Measurements from ENCODE around the gene AGAP1.
"Not testable (repeated sequence)": the region's sequence is repeated elsewhere in the genome, so short reads cannot be mapped to it uniquely, and the experiment has no call there.

Gene AGAP1

DNA sequence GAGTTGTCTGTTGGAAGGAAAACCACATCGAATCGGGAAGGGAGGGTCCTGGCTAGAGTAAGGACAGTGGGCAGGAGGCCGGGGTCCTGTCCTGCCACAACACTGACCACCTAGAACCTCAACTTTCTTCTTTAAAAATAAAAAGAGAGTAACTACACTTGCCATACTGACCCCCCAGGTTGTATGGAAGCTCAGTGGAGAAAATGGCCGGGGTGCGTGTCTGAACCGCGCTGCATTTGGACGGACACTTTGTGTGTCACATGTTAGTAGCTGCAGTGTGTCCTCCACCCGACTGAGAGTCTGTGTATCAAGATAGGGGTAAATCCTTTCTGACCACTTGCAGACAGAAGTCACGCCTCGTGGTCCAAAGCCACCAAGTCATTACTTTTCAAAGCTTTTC lies 587.3 kb downstream of the AGAP1 start:
- Mint-ChIP-seq H3K27ac (no peak overlapping the region), H3K4me1 (no peaks in the 10 kb centered on the region), H3K9me3 (no peaks in the 10 kb centered on the region), H3K4me3 (no peak overlapping the region), H3K27me3 (peaks cover 16% of the 10 kb centered on the region)
- no peak for DNase-seq
- ATAC-seq: no peak

DNA sequence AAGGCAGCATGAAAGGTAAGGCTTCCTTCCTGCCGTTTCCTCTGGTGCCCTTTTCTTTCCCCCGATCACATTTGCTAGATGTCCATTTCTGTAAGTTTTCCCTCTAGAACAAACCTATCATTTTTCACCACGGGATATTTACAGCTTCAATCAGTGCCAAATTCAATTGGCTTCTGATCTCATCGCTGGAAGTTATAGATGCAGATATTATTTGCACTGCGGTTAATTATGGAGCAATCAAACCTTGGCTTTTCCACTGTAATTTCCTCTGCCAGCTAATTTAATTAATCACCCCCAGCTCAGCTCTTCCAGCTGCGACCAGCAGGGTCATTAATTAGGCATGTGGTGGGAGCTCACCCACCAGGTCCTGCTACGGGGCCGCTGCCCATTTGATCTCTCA lies 588.2 kb downstream of the AGAP1 start:
- Mint-ChIP-seq H3K27me3 (peaks cover 16% of the 10 kb centered on the region), H3K4me3 (no peak overlapping the region), H3K4me1 (no peaks in the 10 kb centered on the region), H3K9me3 (no peaks in the 10 kb centered on the region), H3K27ac (no peak overlapping the region)
- ATAC-seq (no peak), DNase-seq (no peak)

DNA sequence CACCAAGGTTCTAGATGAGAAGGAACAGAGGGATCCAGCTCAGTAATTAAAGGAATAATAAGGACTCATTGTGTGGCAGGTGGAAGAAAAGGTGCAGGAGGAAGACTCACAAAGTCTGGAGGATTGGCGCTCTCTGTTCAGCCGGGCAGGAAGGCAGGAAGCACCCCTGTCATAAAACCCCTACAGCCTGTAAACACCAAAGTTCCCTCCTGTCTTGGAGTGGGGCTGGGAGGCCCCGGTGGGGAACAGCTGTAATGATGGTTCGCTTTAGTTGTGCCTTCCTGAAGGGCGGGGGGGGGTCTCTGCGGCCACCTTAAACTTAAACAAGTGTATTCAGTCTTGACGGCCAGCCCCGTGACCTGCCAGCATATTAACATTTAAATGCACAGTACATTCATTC lies 590.1 kb downstream of the AGAP1 start:
- peak overlapping the region in 1 of 2 donors; percentile 27 for H3K27ac Mint-ChIP-seq
- H3K4me3 Mint-ChIP-seq: no peak overlapping the region
- ATAC-seq (no peak), DNase-seq (no peak)
- H3K9me3 Mint-ChIP-seq: no peaks in the 10 kb centered on the region
- no peaks in the 10 kb centered on the region for H3K4me1 Mint-ChIP-seq
- peaks cover 16% of the 10 kb centered on the region for H3K27me3 Mint-ChIP-seq

DNA sequence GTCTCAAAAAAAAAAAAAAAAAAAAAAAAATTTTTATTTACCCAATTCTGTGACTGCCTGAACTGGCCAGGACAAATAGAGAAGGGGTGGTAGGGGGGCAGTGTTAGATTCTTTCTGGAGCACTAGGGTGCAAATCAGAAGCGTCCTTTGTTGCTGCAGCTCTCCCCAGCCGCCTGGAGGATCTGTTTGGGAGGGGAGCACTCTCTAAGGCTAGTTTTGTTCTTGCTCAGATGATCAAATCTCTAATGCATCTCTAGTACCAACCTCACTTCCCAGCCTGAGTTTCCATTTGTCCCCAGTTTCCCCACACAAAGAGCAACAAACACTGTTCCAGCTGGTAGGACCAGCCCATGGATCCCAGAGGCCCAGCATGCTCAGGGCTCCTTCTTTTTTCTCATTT lies 591.4 kb downstream of the AGAP1 start:
- no peaks in the 10 kb centered on the region for H3K4me1 Mint-ChIP-seq
- ATAC-seq (no peak), DNase-seq (no peak)
- no peak overlapping the region for H3K4me3 Mint-ChIP-seq
- no peaks in the 10 kb centered on the region for H3K9me3 Mint-ChIP-seq
- no peak overlapping the region for H3K27ac Mint-ChIP-seq
- peaks cover 11% of the 10 kb centered on the region for H3K27me3 Mint-ChIP-seq

DNA sequence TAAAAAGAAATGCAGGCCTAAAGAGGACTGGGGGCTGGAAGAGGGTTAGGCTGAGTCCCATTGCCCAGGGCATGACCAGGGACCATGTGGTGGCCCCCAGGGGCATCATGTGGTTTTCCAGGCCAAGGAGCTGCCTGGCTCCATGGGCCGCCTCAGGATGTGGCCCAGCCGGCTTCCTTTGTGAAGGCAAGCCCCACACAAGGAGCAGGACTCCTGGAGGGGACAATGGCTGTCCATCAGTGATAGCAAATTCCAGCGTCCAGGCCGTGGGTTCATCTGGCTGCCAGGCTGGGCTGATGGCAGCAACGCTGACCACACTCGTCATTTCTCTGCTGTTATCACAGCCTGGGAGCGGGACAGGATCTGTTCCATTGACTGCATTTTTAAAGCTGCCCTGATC lies 591.8 kb downstream of the AGAP1 start:
- Mint-ChIP-seq H3K4me1 (no peaks in the 10 kb centered on the region), H3K9me3 (no peaks in the 10 kb centered on the region), H3K4me3 (no peak overlapping the region), H3K27ac (no peak overlapping the region), H3K27me3 (peaks cover 11% of the 10 kb centered on the region)
- ATAC-seq (no peak), DNase-seq (no peak)

DNA sequence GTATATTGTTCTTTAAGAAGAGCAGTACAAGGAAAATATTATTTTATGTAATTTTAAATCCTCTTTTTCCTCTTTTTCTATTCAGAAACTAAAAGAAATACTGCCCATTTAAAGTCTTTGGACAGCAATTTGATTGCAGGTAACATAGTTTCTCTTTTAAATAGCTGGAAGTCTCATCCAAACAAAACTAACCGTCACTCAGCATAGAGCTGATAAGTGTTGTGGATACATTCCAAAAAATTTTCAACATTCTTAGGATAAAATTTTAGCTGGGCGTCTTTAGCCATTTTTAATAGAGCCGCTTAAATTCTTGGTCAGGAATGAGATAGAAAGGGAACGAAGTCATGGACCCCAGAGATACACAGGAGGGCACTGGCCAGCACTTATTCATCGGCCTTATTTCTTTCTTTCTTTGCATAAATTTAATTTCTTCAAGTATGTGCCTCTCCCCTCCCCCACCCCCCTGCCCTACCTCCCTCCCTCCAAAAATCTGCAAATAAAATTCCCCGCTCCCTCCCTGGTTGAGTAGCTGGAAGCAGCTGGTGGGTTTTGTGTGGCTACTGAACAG lies 592.6 kb downstream of the AGAP1 start:
- ATAC-seq (no peak), DNase-seq (no peak)
- Mint-ChIP-seq H3K27me3 (peaks cover 11% of the 10 kb centered on the region), H3K9me3 (no peaks in the 10 kb centered on the region), H3K4me1 (no peaks in the 10 kb centered on the region), H3K27ac (no peak overlapping the region), H3K4me3 (no peak overlapping the region)

DNA sequence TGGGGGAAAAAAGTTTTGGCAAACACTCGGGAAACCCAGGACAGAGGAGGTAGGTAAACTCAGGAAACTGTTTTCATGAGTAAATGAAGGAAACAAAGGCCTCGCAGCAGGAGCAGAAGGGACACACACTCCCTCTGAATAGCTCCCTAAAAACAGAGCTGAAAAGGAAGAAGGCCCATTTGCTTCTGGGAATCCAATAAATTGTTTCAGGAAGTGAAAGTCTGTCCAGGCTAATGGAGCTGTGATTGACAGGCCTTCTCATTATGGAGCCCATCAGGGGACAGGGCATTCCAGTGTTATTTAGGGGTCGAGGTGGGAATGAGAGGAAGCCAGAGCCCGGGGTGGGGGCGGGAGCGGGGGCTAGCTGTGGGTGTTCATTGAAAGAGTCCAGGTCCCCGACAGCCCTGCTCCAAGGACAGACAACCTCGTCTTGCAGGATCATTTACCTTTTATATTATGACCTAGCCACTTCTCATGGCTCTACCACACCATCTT lies 593.2 kb downstream of the AGAP1 start:
- no peak for DNase-seq
- no peak for ATAC-seq
- Mint-ChIP-seq H3K27me3 (peaks cover 11% of the 10 kb centered on the region), H3K27ac (no peak overlapping the region), H3K4me1 (no peaks in the 10 kb centered on the region), H3K9me3 (no peaks in the 10 kb centered on the region), H3K4me3 (no peak overlapping the region)

DNA sequence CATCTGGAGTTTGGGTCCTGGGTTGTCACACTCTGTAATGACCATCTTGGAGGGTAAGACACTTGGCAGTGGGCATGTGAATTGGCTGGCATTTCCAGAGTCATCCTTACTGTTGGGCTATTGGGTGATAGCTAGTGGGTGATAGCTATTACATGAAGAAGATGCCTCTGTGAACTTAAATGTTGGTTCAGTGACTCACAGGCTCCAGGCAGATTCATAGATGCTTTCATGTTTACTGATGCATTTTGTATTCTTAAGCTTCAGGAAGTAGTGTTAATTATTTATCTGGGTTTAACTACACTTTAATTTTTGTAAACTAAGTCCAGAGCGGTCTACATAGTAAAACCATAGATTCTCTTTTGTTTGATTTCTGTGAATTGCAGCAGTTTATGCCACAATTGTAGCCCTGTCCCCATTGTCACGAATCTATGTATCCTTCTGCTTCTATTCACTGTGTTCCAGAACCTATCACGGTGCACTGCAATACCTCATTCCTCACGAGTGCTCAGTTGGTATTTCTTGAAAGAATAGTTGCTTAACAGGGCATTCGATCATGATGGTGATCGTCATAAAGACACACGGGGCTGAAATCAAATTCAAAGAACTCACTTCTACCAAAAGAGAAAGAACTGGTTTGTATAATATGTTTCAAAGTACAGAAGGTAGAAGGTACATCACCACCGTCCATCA lies 594.7 kb downstream of the AGAP1 start:
- ATAC-seq: no peak
- Mint-ChIP-seq H3K27ac (no peak overlapping the region), H3K4me3 (no peak overlapping the region), H3K4me1 (no peaks in the 10 kb centered on the region), H3K27me3 (peaks cover 16% of the 10 kb centered on the region), H3K9me3 (no peaks in the 10 kb centered on the region)
- no peak for DNase-seq

DNA sequence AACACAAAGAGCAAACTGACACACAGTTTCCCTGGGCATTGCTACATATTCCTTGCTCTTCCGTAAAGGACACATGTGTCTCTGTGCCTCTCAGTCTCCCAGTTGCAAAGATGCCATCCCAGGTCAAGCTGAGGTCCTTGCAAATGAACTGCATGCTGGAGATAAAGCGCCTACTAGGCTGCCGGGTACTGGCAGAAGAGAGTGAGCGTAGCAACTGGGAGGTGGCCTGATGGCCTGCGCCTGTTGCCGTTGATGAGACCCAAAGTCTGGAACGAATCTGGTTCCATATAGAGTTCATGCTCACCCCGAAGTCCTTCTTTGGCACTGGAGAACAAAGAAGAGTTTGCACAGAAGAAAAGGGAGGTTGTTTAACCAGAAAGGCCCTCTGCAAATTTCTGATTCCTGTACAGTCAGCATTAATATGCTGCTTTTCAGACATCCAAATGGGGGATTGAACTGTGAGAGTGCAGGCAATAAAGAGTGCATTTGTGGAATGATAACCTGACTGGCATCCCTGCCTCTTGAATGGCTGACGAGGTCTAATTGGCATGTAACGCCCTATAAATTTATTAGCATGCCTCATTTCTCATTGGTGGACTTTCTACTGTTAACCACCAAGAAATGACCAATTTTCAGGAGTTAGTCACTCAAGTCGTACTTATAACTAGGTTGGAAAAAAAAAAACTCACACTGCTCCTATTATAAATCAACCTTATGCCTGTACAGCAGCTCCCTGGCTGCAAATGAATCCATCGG lies 595.6 kb downstream of the AGAP1 start:
- Mint-ChIP-seq H3K27ac (no peak overlapping the region), H3K27me3 (peaks cover 16% of the 10 kb centered on the region), H3K9me3 (no peaks in the 10 kb centered on the region), H3K4me3 (no peak overlapping the region), H3K4me1 (no peaks in the 10 kb centered on the region)
- ATAC-seq (no peak), DNase-seq (no peak)

DNA sequence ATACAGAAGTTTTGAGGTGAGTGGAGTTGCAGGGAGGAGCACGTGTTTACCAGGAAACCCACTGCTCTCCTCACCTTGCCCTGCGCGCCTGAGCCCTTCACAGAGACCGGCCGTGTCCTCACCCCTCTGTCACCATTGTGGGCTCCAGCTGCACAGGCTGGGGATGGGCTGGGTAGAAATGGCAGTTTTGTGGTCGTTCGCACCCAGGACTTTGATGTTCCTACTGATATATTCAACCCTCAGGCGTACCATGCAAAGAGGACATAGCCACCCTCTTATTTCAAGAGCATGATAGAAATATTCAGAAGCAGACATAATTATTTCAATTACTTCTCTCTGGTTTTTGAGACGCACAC lies 596.2 kb downstream of the AGAP1 start:
- no peaks in the 10 kb centered on the region for H3K4me1 Mint-ChIP-seq
- no peak overlapping the region for H3K4me3 Mint-ChIP-seq

DNA sequence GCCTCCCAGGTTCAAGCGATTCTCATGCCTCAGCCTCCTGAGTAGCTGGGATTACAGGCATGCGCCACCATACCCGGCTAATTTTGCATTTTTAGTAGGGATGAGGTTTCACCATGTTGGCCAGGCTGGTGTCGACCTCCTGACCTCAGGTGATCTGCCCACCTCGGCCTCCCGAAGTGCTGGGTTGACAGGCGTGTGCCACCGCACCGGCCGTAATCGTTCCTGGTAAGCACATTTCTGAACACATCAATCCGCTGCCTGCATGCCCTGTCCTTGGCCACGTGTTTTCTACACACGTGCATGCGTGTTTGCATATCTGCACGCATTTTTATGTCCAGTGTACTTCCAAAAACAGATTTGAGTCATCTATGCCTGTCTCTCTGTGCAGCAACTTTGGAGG lies 597.0 kb downstream of the AGAP1 start:
- ATAC-seq, DNase-seq, H3K9me3 Mint-ChIP-seq, H3K27ac Mint-ChIP-seq, H3K27me3 Mint-ChIP-seq, H3K4me3 Mint-ChIP-seq, H3K4me1 Mint-ChIP-seq: not testable (repeated sequence)

More for the DNA sequence above, 596.2 kb downstream of the AGAP1 start:
- ATAC-seq (no peak), DNase-seq (no peak)
- peaks cover 16% of the 10 kb centered on the region for H3K27me3 Mint-ChIP-seq
- no peaks in the 10 kb centered on the region for H3K9me3 Mint-ChIP-seq
- no peak overlapping the region for H3K27ac Mint-ChIP-seq

DNA sequence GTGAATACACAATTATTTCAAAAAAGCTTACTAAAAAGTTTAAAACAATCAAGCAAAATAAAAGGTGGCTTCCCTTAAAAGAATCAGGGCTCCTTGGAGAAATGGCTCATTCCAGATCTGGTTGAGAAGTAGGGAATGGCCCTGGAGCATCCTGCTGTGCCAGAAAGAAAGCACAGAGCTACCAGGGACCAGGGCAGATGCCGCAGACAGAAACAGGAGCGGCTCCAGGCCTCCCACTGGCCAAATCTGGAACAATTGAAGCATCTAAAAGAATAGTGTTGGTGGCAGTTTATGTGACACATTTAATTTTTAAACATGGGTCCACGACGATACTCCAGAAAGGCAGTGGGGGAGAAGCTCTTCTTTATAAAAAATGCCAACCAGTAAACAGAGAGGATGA lies 598.9 kb downstream of the AGAP1 start:
- Mint-ChIP-seq H3K27me3 (peaks cover 6% of the 10 kb centered on the region), H3K27ac (no peak overlapping the region), H3K9me3 (no peaks in the 10 kb centered on the region), H3K4me1 (no peaks in the 10 kb centered on the region), H3K4me3 (no peak overlapping the region)
- DNase-seq (no peak), ATAC-seq (no peak)

DNA sequence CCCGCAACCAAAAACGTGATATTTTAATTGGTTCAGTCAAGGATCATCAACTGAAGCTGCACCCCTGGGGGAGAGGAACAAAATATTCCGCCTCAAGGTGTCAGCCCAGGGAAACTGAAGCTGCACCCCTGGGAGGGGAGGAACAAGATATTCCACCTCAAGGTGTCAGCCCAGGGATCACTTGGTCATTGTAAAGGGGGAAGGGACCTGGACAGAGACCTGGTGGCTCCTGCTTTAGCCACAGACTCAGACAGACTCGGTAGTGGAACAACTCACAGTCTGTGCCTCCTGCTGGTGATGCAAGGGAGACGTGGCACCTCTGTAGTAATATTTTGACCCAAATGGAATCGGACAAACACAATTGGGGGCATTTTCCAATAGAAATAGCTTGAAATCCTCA lies 599.3 kb downstream of the AGAP1 start:
- H3K4me1 Mint-ChIP-seq: no peaks in the 10 kb centered on the region
- DNase-seq: no peak
- ATAC-seq: no peak
- no peak overlapping the region for H3K4me3 Mint-ChIP-seq
- H3K27me3 Mint-ChIP-seq: peaks cover 6% of the 10 kb centered on the region
- no peak overlapping the region for H3K27ac Mint-ChIP-seq
- no peaks in the 10 kb centered on the region for H3K9me3 Mint-ChIP-seq

DNA sequence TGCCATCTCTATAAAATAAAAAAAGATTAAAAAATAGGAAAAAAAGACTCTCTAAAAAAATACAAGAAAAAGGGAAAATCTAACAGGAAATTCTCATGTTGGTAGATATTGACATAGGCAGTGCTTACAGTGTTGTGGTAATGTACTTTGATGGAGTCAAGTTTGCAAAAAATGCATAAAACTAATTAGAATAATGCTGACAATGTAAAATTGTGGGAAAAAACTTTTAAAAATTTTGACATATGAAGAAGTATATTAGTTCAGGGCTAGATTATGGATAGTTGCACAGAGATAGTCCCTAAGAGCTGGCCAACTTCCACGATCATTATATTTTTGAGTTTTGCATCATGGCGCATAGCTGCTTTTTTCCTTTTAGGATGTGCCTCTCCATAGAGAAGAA lies 601.7 kb downstream of the AGAP1 start:
- DNase-seq (no peak), ATAC-seq (no peak)
- Mint-ChIP-seq H3K27ac (no peak overlapping the region), H3K4me3 (no peak overlapping the region), H3K27me3 (peaks cover 6% of the 10 kb centered on the region), H3K4me1 (no peaks in the 10 kb centered on the region), H3K9me3 (no peaks in the 10 kb centered on the region)

DNA sequence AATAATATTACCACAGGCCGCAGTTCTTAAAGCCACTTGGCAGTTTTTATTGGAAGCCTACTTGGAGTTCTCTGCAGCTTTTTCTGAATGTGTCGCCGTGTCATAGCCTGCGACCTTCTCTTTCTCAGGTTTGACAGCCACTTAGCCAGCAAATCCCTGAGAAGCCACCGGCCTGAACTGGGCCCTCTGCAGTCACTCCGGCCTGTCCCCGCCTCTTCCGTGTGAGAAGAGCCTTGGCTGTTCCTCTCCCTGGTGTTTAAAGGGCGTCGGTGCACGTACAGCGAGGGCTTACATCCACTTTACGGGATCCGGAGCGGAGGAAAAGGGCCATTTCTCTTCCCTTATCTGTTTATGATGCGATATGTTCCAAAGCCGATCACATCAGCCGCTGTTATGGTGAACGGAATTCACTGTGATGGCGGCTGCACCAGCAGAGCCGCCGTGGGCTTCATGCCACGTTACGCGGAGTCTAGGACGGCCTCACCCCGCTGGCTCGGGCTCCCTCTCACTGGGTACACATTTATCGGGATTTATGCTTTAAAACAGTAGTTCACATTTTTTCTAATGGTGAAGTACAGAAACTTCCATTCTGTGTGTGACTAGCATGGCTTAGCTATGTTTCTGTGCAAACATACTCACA lies 607.6 kb downstream of the AGAP1 start:
- Mint-ChIP-seq H3K4me1 (no peaks in the 10 kb centered on the region), H3K4me3 (no peak overlapping the region), H3K27ac (no peak overlapping the region), H3K9me3 (no peaks in the 10 kb centered on the region), H3K27me3 (no peaks in the 10 kb centered on the region)
- ATAC-seq (no peak), DNase-seq (no peak)

DNA sequence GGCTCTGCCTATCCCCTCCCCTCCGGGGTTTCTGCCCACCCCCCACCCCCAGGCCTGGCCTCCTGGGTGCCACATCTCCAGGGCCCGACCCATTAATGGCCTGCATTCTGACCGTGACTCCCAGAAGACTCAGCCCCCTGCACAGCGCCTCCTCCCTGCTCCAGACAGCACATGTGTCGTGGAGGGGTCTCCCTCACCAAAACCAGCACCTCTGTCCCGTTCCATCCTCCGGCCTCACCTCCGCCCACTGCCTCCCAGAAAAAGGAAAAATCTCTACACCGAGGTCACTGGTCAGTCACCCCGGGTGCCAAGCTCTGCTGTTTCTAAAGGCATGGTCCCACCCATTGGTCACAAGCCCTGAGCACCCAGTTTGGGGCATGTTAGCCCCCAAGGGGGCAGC lies 609.1 kb downstream of the AGAP1 start:
- H3K4me1 Mint-ChIP-seq: no peaks in the 10 kb centered on the region
- H3K27ac Mint-ChIP-seq: peak overlapping the region in 1 of 2 donors; percentile 45
- no peak for DNase-seq
- H3K27me3 Mint-ChIP-seq: peaks cover 9% of the 10 kb centered on the region
- H3K4me3 Mint-ChIP-seq: no peak overlapping the region
- no peak for ATAC-seq
- H3K9me3 Mint-ChIP-seq: no peaks in the 10 kb centered on the region
